GM19467 (cell line): Measurements from ENCODE around the gene HOXB3.

Source experiments
- ATAC-seq: cut with Tn5 transposase; IDR thresholded peaks from one replicate; pipeline ENCODE4 v1.9.1; 2021; ENCODE audit warnings: mild to moderate bottlenecking, moderate library complexity; ENCODE audit not compliant: unreplicated experiment

HOXB3 gene

DNA sequence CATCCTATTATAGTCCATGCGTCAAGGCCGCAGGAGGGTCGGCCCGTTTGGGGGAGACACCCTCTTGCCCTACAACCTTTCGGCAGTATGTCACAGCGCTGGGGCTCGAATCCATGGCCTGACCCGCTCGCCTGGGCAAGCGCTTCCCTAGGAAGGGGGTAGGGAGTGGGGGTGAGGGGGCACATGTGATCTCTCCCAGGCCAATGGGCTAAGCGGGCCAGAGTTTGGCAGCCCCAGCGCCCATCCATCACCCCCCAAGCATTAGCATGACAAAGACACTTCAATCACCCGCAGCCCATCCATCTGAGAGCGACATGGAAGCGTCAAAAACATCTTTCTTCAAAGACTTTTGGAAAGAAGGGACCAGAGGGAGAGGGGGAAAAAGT lies 59.2 kb downstream of the HOXB3 start, which contains the start of gene HOXB1:
HOXB1 (minus strand) TSS at position 125 of the 386 bp plus-strand sequence; CDS start at position 18, 107 bp downstream.
- ATAC-seq: no peak

DNA sequence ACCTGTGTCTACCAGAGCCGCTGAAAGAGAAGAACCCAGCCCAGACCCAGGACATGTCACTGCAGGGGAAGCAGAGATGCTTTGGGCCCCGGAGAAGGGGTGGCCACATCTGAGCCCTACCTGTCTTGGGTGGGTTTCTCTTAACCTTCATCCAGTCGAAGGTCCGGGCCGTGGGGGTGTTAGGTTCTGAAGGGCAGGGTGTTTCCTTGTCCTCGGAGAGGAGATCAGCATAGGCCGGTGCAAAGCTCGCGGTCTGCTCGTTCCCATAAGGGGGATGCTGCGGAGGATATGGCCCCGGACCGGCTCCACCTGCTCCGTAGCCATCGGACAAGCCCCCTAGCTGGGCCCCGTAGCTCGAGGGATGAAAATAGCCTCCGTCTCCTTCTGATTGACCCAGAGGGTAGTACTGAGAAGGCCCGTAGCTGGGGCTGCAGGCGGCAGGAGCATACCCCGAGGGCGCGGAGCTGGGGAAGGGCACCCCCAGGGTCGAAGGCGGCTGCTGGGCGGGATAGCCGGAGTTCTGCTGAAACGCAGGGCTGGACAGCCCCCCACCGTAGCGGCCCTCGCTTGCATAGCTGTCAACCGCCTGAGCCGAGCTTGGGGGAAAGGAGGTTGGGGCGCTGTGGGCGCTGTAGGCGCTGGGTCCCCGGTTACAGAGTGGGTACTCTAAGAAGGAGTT lies 59.7 kb downstream of the HOXB3 start:
- ATAC-seq: no peak

GRCh38 chr17:48529683-48530009 lies 60.4 kb downstream of the HOXB3 start:
- ATAC-seq: no peak

DNA sequence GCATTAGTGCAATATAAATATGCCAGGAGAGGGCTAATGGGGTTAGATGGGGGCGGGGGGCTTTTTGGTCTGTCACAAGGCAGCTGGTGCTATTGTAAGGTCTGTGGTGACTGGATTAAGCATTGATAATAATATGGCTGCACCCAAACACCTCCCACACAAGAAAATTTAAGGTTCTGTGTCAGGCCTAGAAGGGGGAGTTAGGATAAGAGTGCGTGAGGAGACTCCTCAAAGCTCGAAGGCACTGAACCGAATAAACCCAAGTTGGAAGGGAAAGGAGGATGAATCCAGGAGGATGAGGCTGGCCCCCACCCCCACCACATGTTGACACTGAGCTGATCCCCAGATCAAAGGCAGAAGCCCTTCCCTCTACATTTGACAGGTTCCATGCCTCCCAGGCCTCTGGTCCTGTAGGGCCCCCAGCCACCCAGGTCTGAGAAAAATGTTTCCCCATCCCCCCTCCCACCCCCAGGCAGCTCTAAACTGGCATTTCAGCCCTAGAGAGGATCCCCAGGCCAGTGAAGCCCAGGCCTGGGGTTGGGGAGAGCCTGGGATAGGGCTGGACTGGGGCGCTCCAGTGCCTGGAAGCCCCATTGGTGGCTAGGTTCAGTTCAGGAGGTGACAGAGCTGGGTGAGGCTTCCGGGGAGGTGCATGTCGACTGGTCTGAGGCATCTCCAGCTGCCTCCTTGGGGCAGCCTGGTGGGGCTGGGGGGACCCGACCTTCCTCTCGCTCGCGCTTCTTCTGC lies 60.9 kb downstream of the HOXB3 start:
- ATAC-seq: no peak

GRCh38 chr17:48528153-48528935 lies 61.7 kb downstream of the HOXB3 start:
- ATAC-seq: no peak

GRCh38 chr17:48527547-48527932 lies 62.5 kb downstream of the HOXB3 start:
- ATAC-seq: no peak

DNA sequence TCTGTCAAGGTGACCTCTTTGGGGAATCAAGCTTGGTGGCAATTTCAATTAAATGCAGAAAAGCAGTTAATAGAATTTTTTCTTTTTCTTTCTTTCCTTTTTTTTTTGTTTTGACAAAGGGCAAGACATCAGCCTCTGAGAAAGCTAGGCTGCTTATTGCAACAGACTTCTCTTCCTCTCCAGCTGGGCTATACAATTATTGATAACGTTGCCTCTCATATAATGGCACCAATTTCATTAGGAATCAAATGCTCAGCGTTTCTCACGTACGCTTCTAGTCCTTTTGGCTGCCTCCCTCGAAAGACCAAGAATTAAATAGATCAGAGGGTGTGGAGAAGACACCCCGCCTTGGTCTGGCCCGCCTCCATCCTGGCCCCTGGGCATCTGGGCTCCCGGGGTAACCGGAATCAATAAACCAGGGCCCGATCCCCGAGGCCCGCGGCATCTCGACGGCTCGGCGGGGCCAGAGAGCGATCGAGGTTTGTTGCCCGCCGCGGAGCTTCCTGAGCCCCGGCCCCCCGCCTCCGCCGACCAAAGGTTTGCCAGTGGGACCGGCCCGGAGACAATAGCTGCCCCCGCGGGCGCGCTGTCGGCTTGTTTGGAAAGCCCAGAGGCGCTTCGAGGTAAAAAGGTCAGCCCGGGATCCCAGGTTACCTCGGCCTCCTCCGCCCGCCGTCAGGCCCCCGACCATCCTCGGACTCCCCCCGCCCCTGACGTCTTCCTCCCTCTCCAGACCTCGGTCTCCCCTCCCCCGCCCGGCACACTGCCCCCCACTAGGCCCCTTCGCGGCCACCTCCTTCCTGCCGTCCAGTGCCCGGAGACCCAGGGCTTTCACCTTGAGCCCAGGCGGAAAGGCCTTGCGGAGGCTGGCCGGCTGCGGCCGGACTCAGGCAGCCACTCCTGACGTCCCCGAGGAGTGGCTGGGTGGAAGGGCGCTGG lies 63.2 kb downstream of the HOXB3 start:
- no peak for ATAC-seq

DNA sequence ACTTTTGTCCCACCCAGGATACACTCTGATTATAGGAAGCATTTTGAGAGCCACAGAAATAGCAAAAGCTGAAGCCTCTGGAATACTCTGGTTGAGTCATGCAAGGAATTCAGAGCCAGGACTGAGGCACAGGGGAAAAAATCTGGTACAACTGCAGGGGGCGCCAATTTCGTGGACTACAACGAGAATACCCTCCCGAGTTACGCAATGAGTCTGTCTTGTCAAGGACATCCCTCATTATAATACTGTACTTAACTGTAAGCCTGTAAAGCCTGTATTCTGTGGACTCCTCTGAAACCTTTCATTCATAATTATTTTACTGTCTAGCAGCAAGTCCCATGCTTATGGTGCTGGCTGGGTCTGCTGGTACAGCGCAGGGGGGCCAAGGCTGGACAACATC lies 67.0 kb downstream of the HOXB3 start:
- no peak for ATAC-seq

DNA sequence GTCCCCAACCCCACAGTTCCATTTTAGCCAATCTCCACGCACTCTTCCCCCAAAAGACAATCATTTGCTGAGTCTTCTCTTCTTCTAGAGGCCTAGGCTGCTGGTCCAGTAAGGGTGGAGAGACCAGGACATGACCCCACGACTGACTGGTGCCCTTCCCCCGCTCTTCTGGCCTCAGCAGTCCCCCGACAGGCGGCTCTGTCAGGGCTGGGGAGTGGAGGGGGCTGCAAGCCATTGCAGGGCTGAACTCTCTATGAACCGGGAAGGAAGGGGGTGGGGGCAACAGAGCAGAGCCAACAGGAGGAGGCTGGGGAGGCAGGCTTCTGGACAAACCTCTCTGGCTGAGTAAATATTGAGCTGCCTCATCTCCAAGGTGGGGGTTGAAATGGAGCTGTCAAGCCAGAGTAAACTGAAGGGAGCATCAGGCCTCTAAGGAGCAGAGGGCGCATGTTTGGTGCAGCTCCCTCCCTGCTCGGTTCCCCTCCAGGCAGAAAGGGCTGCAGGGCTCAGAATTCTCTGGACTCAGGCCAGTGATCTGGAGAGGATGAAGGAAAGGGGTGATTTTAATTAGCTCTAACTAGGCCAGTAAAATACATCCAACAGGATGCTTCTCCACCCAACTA lies 67.9 kb downstream of the HOXB3 start:
- no peak for ATAC-seq

DNA sequence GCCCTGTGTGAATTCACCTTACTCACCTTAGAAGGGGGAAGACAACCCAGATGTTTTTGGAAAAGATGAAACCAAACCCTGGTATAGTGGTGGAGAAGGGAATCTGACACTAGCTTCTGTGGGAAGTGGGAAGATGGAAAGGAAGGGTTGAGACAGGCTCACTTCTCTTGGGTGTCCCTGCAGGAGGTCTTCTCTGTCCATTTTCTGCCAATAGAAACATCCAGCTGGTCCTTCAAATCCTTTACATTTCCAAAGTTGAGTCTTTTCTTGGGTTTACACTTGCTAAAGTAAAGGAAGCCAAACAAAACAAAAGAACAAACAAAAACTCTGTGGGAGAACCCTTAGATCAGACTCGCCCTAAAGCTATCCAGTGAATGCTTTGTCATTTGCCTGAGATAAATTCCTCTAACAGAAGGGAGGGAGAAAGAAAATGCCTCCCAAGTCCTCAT lies 69.4 kb downstream of the HOXB3 start:
- no peak for ATAC-seq

DNA sequence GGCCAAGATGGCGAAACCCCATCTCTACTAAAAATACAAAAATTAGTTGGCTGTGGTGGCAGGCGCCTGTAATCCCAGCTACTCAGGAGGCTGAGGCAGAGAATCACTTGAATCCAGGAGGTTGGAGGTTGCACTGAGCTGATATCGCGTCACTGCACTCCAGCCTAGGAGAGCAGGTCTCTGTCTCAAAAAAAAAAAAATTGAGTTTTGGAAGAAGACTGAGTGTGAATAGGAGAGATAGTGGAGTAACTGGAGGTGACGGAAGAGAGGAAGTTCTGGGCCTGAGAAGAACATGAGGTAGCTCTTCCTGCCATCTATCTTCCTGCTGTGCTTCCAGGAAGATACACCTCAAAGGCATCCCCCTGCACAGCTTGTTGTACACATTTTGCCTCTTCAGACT lies 70.6 kb downstream of the HOXB3 start:
- no peak for ATAC-seq

- ATAC-seq: no peak
Observed at GRCh38 chr17:48517478-48517877, 72.6 kb downstream of the HOXB3 start.

GRCh38 chr17:48515925-48516900 lies 73.8 kb downstream of the HOXB3 start:
- no peak for ATAC-seq

DNA sequence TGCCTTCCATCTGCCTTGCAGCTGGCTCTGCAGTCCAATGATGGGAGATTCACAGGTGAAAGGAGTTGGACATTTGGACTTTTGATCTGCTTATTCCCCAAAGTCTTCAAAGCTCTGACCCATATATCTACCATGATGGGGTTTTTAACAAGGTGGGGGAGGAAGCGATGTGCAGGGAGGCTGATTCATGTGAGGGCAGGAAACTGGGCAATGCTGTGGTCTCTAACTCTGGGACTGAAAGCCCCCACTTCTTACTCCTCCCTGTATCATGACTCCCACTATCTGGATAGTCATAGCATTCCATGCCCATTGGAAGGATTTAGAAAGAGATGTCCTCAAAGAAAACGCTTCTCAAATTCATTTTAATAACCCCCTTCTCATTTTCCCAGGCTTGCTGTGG lies 75.6 kb downstream of the HOXB3 start:
- ATAC-seq: no peak

GRCh38 chr17:48513666-48514455 lies 76.2 kb downstream of the HOXB3 start:
- no peak for ATAC-seq

GRCh38 chr17:48513097-48513496 lies 76.9 kb downstream of the HOXB3 start:
- no peak for ATAC-seq

DNA sequence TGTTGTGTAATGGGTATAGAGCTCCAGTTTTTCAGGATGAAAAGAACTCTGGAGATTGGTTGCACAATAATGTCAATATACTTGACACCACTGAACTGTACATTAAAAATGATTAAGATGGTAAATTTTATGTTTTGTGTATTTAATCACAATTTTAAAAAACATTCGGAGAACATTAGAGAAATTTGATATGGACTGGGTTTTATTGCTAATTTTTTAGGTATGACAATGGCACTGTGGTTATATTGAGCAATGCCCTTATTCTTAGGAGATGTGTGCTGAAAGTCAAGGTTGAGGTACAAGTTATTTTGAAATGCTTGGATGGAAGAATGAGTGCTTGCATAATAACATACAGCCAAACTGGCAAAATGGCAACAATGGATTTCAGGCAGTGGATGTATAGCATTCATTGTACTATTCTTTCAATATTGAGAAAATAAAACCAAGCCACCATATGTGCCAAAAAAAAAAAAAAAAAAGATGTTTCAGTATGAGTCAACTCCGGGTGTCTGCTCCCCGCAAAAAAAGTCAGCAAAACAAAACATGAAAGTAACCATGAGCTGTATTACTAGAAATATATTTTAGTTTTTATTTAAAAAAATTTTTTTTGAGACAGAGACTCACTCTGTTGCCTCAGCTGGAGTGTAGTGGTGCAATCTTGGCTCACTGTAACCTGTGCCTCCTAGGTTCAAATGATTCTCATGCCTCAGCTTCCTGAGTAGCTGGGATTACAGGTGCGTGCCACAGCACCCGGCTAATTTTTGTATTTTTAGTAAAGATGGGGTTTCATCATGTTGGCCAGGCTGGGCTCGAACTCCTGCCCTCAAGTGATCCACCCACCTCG lies 79.1 kb downstream of the HOXB3 start:
- peak; percentile 46 for ATAC-seq
